Measurements from ENCODE around the gene C19orf67.

GRCh38 chr19:14054099-14054498 lies 31.5 kb downstream of the C19orf67 start:
- TF ChIP-seq POLR2AphosphoS5 (IDR thresholded peaks at IDR 0.05; ENCODE audit: low read depth, low read length) (no peak), CTCF (IDR thresholded peaks at IDR 0.05) (no peak), REST (IDR thresholded peaks at IDR 0.05; ENCODE audit: insufficient read depth in 1 of 2, low read depth in 2 of 2, low read length in 1 of 2) (no peak), SIN3A (IDR thresholded peaks at IDR 0.05; ENCODE audit: borderline replicate concordance, insufficient read depth, low read depth, low read length) (no peak), TCF7L2 (IDR thresholded peaks at IDR 0.05; ENCODE audit: low read depth, low read length) (no peak)

All from Panc1 (cell line).